ENCODE measurements around the gene NOTCH2.
"Not testable (repeated sequence)": the region's sequence is repeated elsewhere in the genome, so short reads cannot be mapped to it uniquely, and the experiment has no call there.

- not testable (repeated sequence) for TF ChIP-seq CTCF (IDR thresholded peaks at IDR 0.05; ENCODE audit: low read length); EZH2 (optimal IDR thresholded peaks at IDR 0.05; ENCODE audit: low read depth, low read length)
These were observed 41.5 kb upstream of the NOTCH2 start for GRCh38 chr1:120111008-120111407.
